Heart left ventricle (tissue), 16 donors: ENCODE measurements around the gene PSEN1. TPM values are rescaled to one million over a fixed set of nuclear protein-coding genes. Genes with fewer than 3 reads are reported as not detected.

ENCODE experiments used
- ATAC-seq, 4 donors: fragments of 200-7000 bp; cut with Tn5 transposase; one replicate each; pipeline ENCODE4 v1.9.1; 2020 to 2022; ENCODE audit warnings: moderate library complexity in 4 of 4, mild to moderate bottlenecking in 3 of 4, moderate number of reproducible peaks in 1 of 4
- DNase-seq, 5 donors: peaks; one replicate each; pipeline ENCODE4 v3.0.0-alpha.2; 2020
- H3K27ac ChIP-seq, 12 donors: fragments of 200-600 bp; sonication (generic) in 4 of 12; one replicate each; pipeline versions ENCODE4 v1.5.0 to v1.8.0; 2016 to 2022; ENCODE audit warnings: mild to moderate bottlenecking in 2 of 12
- H3K27me3 ChIP-seq, 9 donors: fragments of 200-600 bp; sonication (generic) in 2 of 9; one replicate each; pipeline versions ENCODE4 v1.5.1 to v1.8.0; 2016 to 2022; ENCODE audit warnings: mild to moderate bottlenecking in 3 of 9
- H3K36me3 ChIP-seq, 9 donors: fragments of 200-600 bp; sonication (generic) in 2 of 9; one replicate each; pipeline versions ENCODE4 v1.5.0 to v1.8.0; 2018 to 2022; ENCODE audit warnings: mild to moderate bottlenecking in 2 of 9
- H3K4me1 ChIP-seq, 12 donors: fragments of 200-600 bp; sonication (generic) in 4 of 12; one replicate each; pipeline versions ENCODE4 v1.5.0 to v1.8.0; 2016 to 2022; ENCODE audit warnings: mild to moderate bottlenecking in 3 of 12
- H3K4me3 ChIP-seq, 12 donors: fragments of 200-600 bp; sonication (generic) in 4 of 12; one replicate each; pipeline versions ENCODE4 v1.5.0 to v1.8.0; 2017 to 2022; ENCODE audit warnings: mild to moderate bottlenecking in 9 of 12, moderate library complexity in 4 of 12
- H3K9me3 ChIP-seq, 12 donors: fragments of 200-600 bp; sonication (generic) in 4 of 12; one replicate each; pipeline versions ENCODE4 v1.5.0 to v1.8.0; 2016 to 2022; ENCODE audit warnings: mild to moderate bottlenecking in 1 of 12
- POLR2A ChIP-seq, 2 donors: fragments of 450-650 bp; IDR thresholded peaks; one replicate each; pipeline ENCODE4 v1.6.1; 2017; ENCODE audit warnings: antibody characterized with exemption in 2 of 2, mild to moderate bottlenecking in 2 of 2, moderate library complexity in 2 of 2
- WGBS, 4 donors: extraction: QIAGEN DNeasy Blood & Tissue Kit in 2 of 4; methylation state at CpG; one replicate each; pipeline versions ENCODE4 v1.1.5 to v1.1.7; 2013 to 2018; 5-methylcytosine and 5-hydroxymethylcytosine counted together
- intact Hi-C, 10 donors: fragments of 100-400 bp; cut with DNase I; formaldehyde crosslinking; loops; one replicate each; pipeline versions ENCODE4 v1.11.1 to v1.14.2; 2022
- polyA plus RNA-seq, 2 donors: library from polyadenylated mRNA; stranded (reverse); fragments of 200-250 nt; gene quantifications; one replicate each; pipeline ENCODE4 v1.2.3, GENCODE V29; 2013
- total RNA-seq, 9 donors: library from RNA; depleted of rRNA in 2 of 9; stranded (reverse); fragments of >200 nt in 2 of 9; fragmentation: NEBNext Ultra II Directional in 3 of 9; extraction: Animal tissue kit (Norgen Biotek cat#: 25700) in 3 of 9; gene quantifications; one replicate each; pipeline versions ENCODE4 v1.1.0 to v1.2.4, GENCODE V29; 2016 to 2023
- TF ChIP-seq, protein P1 (sequence below), 12 donors: fragments of 200-600 bp; sonication (generic) in 4 of 12; IDR thresholded peaks; one replicate each; pipeline versions ENCODE4 v1.5.0 to v1.8.0; 2018 to 2022; ENCODE audit warnings: antibody characterized with exemption in 12 of 12, mild to moderate bottlenecking in 5 of 12
- donor health status: ischemic (EF 13 %, LVEDD 7.1; RV severe dilation, severe dysfunction).
- donor health status: healthy with polysubstance abuse.
- donor health status: DM: no; HTN: yes; CAD: no.
- donor health status: DM: no; HTN: no; CAD: no.
- donor health status: ischemic (EF 25% LVEDD 6.9; RV normal size, moderate dysfunction).
- donor health status: ischemic (EF 25% LVEDD 5.7; RV mildly dilated, moderate dysfunction).
- donor health status: healthy.
- donor health status: DM: yes; HTN: yes; CAD: no.
- donor health status: ischemic (EF 35%, LVEDD 5.7; RV mildly dilated, moderate dysfunction).
- donor health status: nonischemic (EF 11% LVEDD 7.7; RV severe dilation, severe dysfunction).
- donor health status: DM: yes; HTN: yes; CAD: no.
- donor health status: PGD.
- donor health status: ischemic (EF 29% LVEDD 5.4; RV normal size, mild dysfunction).
- donor health status: nonischemic (EF 23%, LVEDD 6.1; RV moderate dilation, normal function).

The PSEN1 gene
- total and polyA plus RNA-seq, 11 donors = 11.6 to 44.1 (median 22.4) TPM

DNA sequence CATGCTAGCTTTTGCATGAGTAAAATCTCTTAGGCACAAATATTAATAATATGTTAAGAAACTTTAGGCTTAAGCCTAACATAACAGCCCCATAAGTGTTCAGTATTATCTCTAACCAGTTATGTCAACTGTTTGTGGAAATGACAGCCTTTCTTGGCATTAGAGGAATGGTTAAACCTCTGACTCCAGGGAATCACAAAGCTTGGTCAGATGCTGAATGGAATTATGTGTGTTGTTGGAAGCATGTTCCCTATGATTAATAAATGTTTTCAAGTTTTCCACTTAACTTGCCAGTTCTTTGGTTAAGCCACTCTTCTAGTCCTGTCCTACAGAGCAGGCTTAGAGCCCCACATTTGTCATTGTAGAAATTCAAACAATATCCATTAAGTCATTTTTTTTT is 17.0 kb downstream of the PSEN1 start:
- Histone ChIP-seq H3K4me3 (no peak overlapping the region), H3K4me1 (peaks cover 0 to 7% (median 0%) of the 10 kb centered on the region in 12 donors), H3K27ac (no peak overlapping the region), H3K36me3 (peaks cover 0 to 100% (median 92%) of the 10 kb centered on the region in 9 donors), H3K27me3 (no peaks in the 10 kb centered on the region), H3K9me3 (no peaks in the 10 kb centered on the region)
- ATAC-seq (peak in 2 of 4 donors; percentile 39 to 53), DNase-seq (no peak)
- no peak for TF ChIP-seq POLR2A (IDR thresholded peaks at IDR 0.05)
- TF ChIP-seq, protein P1, sequence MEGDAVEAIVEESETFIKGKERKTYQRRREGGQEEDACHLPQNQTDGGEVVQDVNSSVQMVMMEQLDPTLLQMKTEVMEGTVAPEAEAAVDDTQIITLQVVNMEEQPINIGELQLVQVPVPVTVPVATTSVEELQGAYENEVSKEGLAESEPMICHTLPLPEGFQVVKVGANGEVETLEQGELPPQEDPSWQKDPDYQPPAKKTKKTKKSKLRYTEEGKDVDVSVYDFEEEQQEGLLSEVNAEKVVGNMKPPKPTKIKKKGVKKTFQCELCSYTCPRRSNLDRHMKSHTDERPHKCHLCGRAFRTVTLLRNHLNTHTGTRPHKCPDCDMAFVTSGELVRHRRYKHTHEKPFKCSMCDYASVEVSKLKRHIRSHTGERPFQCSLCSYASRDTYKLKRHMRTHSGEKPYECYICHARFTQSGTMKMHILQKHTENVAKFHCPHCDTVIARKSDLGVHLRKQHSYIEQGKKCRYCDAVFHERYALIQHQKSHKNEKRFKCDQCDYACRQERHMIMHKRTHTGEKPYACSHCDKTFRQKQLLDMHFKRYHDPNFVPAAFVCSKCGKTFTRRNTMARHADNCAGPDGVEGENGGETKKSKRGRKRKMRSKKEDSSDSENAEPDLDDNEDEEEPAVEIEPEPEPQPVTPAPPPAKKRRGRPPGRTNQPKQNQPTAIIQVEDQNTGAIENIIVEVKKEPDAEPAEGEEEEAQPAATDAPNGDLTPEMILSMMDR (IDR thresholded peaks at IDR 0.05) = no peak
- intact Hi-C loops = no loop called here

DNA sequence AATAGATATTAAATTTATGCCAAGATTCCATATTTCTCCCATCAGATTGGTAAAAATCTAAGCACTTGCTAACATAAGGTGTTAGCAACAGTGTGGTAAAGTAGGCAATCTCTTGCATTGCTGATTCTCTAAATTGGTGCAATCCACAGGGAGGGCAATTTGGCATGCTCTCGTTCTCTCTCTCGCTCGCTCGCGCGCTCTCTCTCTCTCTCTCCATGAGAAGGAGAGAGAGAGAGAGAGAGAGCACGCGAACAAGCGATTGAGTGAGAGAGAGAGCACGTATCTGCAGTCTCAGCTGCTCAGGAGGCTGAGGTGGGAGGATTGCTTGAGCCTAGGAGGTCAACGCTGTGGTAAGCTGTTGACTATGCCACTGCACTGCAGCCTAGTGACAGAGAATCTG is 25.9 kb downstream of the PSEN1 start:
- ATAC-seq (no peak), DNase-seq (no peak)
- Histone ChIP-seq H3K27ac (no peak overlapping the region), H3K4me3 (no peak overlapping the region), H3K9me3 (no peaks in the 10 kb centered on the region), H3K27me3 (no peaks in the 10 kb centered on the region), H3K4me1 (no peaks in the 10 kb centered on the region), H3K36me3 (peaks cover 0 to 97% (median 94%) of the 10 kb centered on the region in 9 donors)
- no peak for TF ChIP-seq POLR2A (IDR thresholded peaks at IDR 0.05)
- TF ChIP-seq, protein P1 (IDR thresholded peaks at IDR 0.05) = no peak
- WGBS, 4 donors = 83 to 96% (median 91%) methylated on average over 11 of the region's 11 CpGs
- intact Hi-C loops = no loop called here

DNA sequence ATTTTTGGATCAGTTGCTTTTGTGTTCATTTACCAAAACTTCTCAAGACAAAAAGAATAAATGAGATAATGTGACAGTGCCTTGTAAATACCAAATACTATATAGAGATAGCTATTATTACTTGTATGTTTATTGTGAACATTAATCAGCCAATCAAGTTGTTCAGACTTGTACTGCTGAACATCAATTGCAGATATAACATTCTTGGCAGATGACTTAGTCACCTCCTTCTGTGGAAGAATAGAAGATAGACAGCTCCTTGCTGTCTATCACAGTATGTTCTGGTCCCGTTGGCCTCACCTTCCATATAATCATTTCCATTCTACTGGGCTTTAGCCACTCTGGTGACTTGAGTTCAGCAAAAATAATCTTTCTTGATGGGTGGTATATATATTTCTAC is 30.1 kb downstream of the PSEN1 start:
- intact Hi-C loops = no loop called here
- DNase-seq (no peak), ATAC-seq (no peak)
- no peaks in the 10 kb centered on the region for H3K9me3 ChIP-seq
- no peak for TF ChIP-seq POLR2A (IDR thresholded peaks at IDR 0.05)
- TF ChIP-seq, protein P1 (IDR thresholded peaks at IDR 0.05) = no peak
- no peak overlapping the region for H3K27ac ChIP-seq
- WGBS, 4 donors = 68 to 96% (median 83%) methylated on average over 1 of the region's 1 CpG
- H3K4me1 ChIP-seq = no peaks in the 10 kb centered on the region
- no peak overlapping the region for H3K4me3 ChIP-seq
- peaks cover 0 to 98% (median 93%) of the 10 kb centered on the region in 9 donors for H3K36me3 ChIP-seq
- no peaks in the 10 kb centered on the region for H3K27me3 ChIP-seq

DNA sequence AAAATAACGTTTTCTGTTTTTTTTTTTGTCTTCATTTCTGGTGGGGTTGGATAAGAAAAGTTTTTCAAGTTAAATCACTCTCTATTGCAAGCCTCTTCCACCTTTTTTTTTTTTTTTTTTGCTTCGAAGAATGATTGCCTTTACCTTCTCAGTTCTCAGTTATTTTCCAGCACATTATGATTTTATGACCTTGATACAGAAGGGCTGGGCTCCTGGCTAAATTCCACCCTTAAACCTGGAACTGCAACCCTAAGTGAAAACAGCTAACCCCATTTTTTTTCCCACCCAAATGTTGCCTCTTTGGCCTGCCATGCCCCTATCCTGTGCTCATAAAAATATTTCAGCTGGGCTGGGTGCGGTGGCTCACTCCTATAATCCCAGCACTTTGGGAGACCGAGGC is 31.4 kb downstream of the PSEN1 start:
- 87 to 91% (median 89%) methylated on average over 4 of the region's 4 CpGs for WGBS, 4 donors
- TF ChIP-seq, protein P1 (IDR thresholded peaks at IDR 0.05) = no peak
- TF ChIP-seq POLR2A (IDR thresholded peaks at IDR 0.05) = no peak
- Histone ChIP-seq H3K4me1 (no peaks in the 10 kb centered on the region), H3K27me3 (no peaks in the 10 kb centered on the region), H3K36me3 (peaks cover 0 to 98% (median 93%) of the 10 kb centered on the region in 9 donors), H3K27ac (no peak overlapping the region), H3K9me3 (no peaks in the 10 kb centered on the region), H3K4me3 (no peak overlapping the region)
- DNase-seq (no peak), ATAC-seq (no peak)
- intact Hi-C loops = no loop called here
